HepG2 (cell line): ENCODE data around the gene ZNF146. TPM values are rescaled to one million over a fixed set of nuclear protein-coding genes. Genes with fewer than 3 reads are reported as not detected.

Experiments
- ATAD3A ChIP-seq: sonication (generic); formaldehyde crosslinking; IDR thresholded peaks from 2 replicates; pipeline ENCODE4 v1.4.0; 2020; ENCODE audit warnings: missing genetic modification reagents
- ESRRA ChIP-seq: sonication (generic); formaldehyde crosslinking; IDR thresholded peaks from 2 replicates; pipeline ENCODE4 v1.5.1; 2020; ENCODE audit warnings: mild to moderate bottlenecking, low read depth, missing genetic modification reagents
- FUBP1 ChIP-seq: sonication (generic); formaldehyde crosslinking; IDR thresholded peaks from 2 replicates; pipeline ENCODE4 v1.5.1; 2020; ENCODE audit warnings: missing genetic modification reagents, mild to moderate bottlenecking, borderline replicate concordance
- GMEB2 ChIP-seq: IDR thresholded peaks from 2 replicates; pipeline ENCODE4 v1.6.1; 2016; ENCODE audit warnings: missing biosample characterization, missing genetic modification reagents, low read depth
- NFYC ChIP-seq: IDR thresholded peaks from 2 replicates; pipeline ENCODE4 v1.6.1; 2016; ENCODE audit warnings: missing genetic modification reagents, missing compliant biosample characterization
- TFDP2 ChIP-seq: sonication (generic); formaldehyde crosslinking; IDR thresholded peaks from 2 replicates; pipeline ENCODE4 v1.4.0; 2020; ENCODE audit warnings: missing genetic modification reagents
- ZNF350 ChIP-seq: sonication (generic); formaldehyde crosslinking; IDR thresholded peaks from 2 replicates; pipeline ENCODE4 v1.4.0; 2020; ENCODE audit warnings: mild to moderate bottlenecking, low read depth, missing genetic modification reagents, borderline replicate concordance
- ZNF362 ChIP-seq: sonication (generic); formaldehyde crosslinking; IDR thresholded peaks from 2 replicates; pipeline ENCODE4 v1.4.0; 2020; ENCODE audit warnings: missing genetic modification reagents, mild to moderate bottlenecking, borderline replicate concordance
- ZNF556 ChIP-seq: sonication (generic); formaldehyde crosslinking; IDR thresholded peaks from 2 replicates; pipeline ENCODE4 v1.4.0; 2020; ENCODE audit warnings: mild to moderate bottlenecking, missing genetic modification reagents, borderline replicate concordance
- ZNF784 ChIP-seq: sonication (generic); formaldehyde crosslinking; IDR thresholded peaks from 2 replicates; pipeline ENCODE4 v1.5.1; 2020; ENCODE audit warnings: missing genetic modification reagents, mild to moderate bottlenecking, borderline replicate concordance
- polyA plus RNA-seq, 8 experiments: library from polyadenylated mRNA; depleted of rRNA in 3 of 8; stranded (reverse) in 7 of 8; unstranded in 1 of 8; fragments of >200 nt; fragmentation: Illumina TruSeq in 4 of 8; extraction: Trizol in 4 of 8; gene quantifications; 2 replicates each; pipeline versions ENCODE4 v1.2.1 to v1.2.3, GENCODE V29; 2011 to 2016; ENCODE audit warnings: low read depth in 4 of 8, missing spikeins in 1 of 8, mixed read lengths in 1 of 8; ENCODE audit not compliant: insufficient read depth in 1 of 8
- total RNA-seq, 5 experiments: library from RNA; depleted of rRNA; stranded (reverse); fragments of >200 nt; fragmentation: Illumina TruSeq; extraction: Trizol; gene quantifications; 2 replicates each; pipeline ENCODE4 v1.2.3, GENCODE V29; 2016; ENCODE audit warnings: low read depth in 1 of 5

Gene ZNF146
- total and polyA plus RNA-seq, 2 of the 13 experiments (the other 11 are each of a cell fraction or from before 2014, with no cell fraction given): 28.4 to 52.7 TPM

GRCh38 chr19:36244066-36244465 is 29.2 kb downstream of the ZNF146 start (continued):
- no peak for TF ChIP-seq ZNF362 (CRISPR knock-in tag)
- TF ChIP-seq ESRRA (CRISPR knock-in tag): no peak
- TF ChIP-seq NFYC (CRISPR knock-in tag): no peak
- no peak for TF ChIP-seq GMEB2 (CRISPR knock-in tag)
- no peak for TF ChIP-seq FUBP1
- TF ChIP-seq ZNF556 (CRISPR knock-in tag): no peak
- no peak for TF ChIP-seq ATAD3A (CRISPR knock-in tag)
- TF ChIP-seq ZNF350: no peak
- TF ChIP-seq ZNF784: no peak
- no peak for TF ChIP-seq TFDP2 (CRISPR knock-in tag)
- TF ChIP-seq, all 625 proteins: peak for 0
